ENCODE results near the gene HOGA1.

DNA sequence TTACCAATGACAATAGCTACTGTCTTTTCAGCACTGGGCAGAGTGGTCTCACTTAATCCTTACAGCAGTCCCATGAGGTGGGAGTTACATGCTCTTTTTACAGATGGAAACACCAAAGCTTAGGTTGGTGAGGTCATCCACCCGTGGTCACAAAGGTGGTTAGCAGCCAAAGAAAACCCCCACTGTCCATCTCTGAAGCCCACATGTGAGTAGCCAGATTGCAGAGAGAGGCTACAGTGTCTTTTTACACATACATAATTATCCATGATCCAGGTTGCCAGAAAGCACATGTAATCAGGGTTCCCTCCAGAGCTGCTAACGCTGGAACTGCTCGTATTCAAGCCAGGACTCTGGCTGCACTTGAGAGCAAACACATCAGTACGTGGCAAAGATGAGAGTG is 36.2 kb upstream of the HOGA1 start:
- TF ChIP-seq POLR2AphosphoS5 (IDR thresholded peaks at IDR 0.05; ENCODE audit: insufficient read depth, low read depth, low read length) (no peak), GATA2 (IDR thresholded peaks at IDR 0.05; ENCODE audit: insufficient read depth, insufficient read length, low read depth, low read length) (no peak), POLR2A (IDR thresholded peaks at IDR 0.05; ENCODE audit: low read depth, low read length) (no peak), JUN (IDR thresholded peaks at IDR 0.05; ENCODE audit: borderline replicate concordance, insufficient read depth, insufficient read length, low read depth) (no peak), EZH2 (IDR thresholded peaks at IDR 0.05; ENCODE audit: borderline replicate concordance, low read depth, low read length, severe bottlenecking) (no peak)
- TF ChIP-seq, protein P1, sequence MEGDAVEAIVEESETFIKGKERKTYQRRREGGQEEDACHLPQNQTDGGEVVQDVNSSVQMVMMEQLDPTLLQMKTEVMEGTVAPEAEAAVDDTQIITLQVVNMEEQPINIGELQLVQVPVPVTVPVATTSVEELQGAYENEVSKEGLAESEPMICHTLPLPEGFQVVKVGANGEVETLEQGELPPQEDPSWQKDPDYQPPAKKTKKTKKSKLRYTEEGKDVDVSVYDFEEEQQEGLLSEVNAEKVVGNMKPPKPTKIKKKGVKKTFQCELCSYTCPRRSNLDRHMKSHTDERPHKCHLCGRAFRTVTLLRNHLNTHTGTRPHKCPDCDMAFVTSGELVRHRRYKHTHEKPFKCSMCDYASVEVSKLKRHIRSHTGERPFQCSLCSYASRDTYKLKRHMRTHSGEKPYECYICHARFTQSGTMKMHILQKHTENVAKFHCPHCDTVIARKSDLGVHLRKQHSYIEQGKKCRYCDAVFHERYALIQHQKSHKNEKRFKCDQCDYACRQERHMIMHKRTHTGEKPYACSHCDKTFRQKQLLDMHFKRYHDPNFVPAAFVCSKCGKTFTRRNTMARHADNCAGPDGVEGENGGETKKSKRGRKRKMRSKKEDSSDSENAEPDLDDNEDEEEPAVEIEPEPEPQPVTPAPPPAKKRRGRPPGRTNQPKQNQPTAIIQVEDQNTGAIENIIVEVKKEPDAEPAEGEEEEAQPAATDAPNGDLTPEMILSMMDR (IDR thresholded peaks at IDR 0.05; ENCODE audit: extremely low read depth in 1 of 2, insufficient read depth in 1 of 2, low read depth in 1 of 2, low read length in 2 of 2) = no peak
